EL (cell line): ENCODE data around the gene SHISA9.
A peak's percentile ranks its signal among the peaks of the same experiment; 100 is the strongest.
"Not testable (repeated sequence)": the region's sequence is repeated elsewhere in the genome, so short reads cannot be mapped to it uniquely, and the experiment has no call there.

ENCODE experiments used
- DNase-seq: peaks from one replicate; pipeline ENCODE4 v3.0.0-alpha.2; 2016

Gene SHISA9

GRCh38 chr16:12901597-12902461 lies at the start of gene SHISA9:
Gene SHISA9, plus strand, starts transcription at chr16:12901598.
- DNase-seq = peak; percentile 2

- no peak for DNase-seq
Observed at GRCh38 chr16:12853972-12854371, 47.4 kb upstream of the SHISA9 start.

- not testable (repeated sequence) for DNase-seq
Observed at GRCh38 chr16:12857435-12857834, 44.0 kb upstream of the SHISA9 start.

GRCh38 chr16:12862327-12862726 lies 39.1 kb upstream of the SHISA9 start:
- no peak for DNase-seq

GRCh38 chr16:12862941-12863340 lies 38.5 kb upstream of the SHISA9 start:
- DNase-seq = no peak

GRCh38 chr16:12866981-12867551 lies 34.3 kb upstream of the SHISA9 start:
- DNase-seq = no peak

- DNase-seq = no peak
Observed at GRCh38 chr16:12868169-12868568, 33.2 kb upstream of the SHISA9 start.

GRCh38 chr16:12868788-12869187 lies 32.6 kb upstream of the SHISA9 start:
- DNase-seq = no peak

GRCh38 chr16:12869698-12870427 lies 31.5 kb upstream of the SHISA9 start:
- DNase-seq = peak; percentile 1

- DNase-seq = no peak
Observed at GRCh38 chr16:12871784-12872183, 29.6 kb upstream of the SHISA9 start.

GRCh38 chr16:12874186-12874585 lies 27.2 kb upstream of the SHISA9 start:
- DNase-seq = peak; percentile 70

GRCh38 chr16:12876778-12877177 lies 24.6 kb upstream of the SHISA9 start:
- no peak for DNase-seq

GRCh38 chr16:12878973-12879372 lies 22.4 kb upstream of the SHISA9 start:
- no peak for DNase-seq

GRCh38 chr16:12879812-12880211 lies 21.6 kb upstream of the SHISA9 start:
- DNase-seq = no peak

- no peak for DNase-seq
Observed at GRCh38 chr16:12881182-12881581, 20.2 kb upstream of the SHISA9 start.

GRCh38 chr16:12881740-12882139 lies 19.7 kb upstream of the SHISA9 start:
- no peak for DNase-seq

- DNase-seq = no peak
Observed at GRCh38 chr16:12885742-12886141, 15.7 kb upstream of the SHISA9 start.

GRCh38 chr16:12891836-12892235 lies 9.6 kb upstream of the SHISA9 start:
- no peak for DNase-seq

GRCh38 chr16:12893050-12893750 lies 8.2 kb upstream of the SHISA9 start:
- no peak for DNase-seq

GRCh38 chr16:12896562-12896961 lies 4.8 kb upstream of the SHISA9 start:
- DNase-seq = peak; percentile 10

- DNase-seq = no peak
Observed at GRCh38 chr16:12898551-12898950, 2.8 kb upstream of the SHISA9 start.

GRCh38 chr16:12899529-12900143 lies 1.8 kb upstream of the SHISA9 start:
- no peak for DNase-seq

- DNase-seq = no peak
Observed at GRCh38 chr16:12900156-12900555, 1.2 kb upstream of the SHISA9 start.
